ENCODE data around the gene CCDC180.

DNA sequence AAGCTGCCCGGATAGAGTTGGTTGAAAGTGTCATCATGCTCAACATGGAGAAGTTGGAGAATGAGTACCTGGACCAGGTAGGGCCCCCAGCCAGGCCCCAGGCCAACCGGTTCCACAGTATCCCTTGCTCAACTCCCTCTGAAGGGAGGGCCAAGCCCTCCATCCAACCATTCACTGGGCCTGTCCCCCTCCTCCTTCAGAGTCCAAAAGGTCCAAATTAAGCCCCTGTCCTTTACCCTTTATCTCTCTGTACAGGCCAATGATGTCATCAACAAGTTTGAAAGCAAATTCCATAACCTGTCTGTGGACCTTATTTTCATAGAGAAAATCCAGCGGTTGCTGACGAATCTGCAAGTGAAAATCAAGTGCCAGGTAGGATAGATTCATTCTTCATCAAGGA is 47.2 kb downstream of the CCDC180 start:
- TF ChIP-seq POLR2AphosphoS5 (IDR thresholded peaks at IDR 0.05; ENCODE audit: low read depth, low read length) (no peak), TAF1 (IDR thresholded peaks at IDR 0.05; ENCODE audit: borderline replicate concordance, insufficient read depth, low read length) (no peak), SIN3A (IDR thresholded peaks at IDR 0.05; ENCODE audit: borderline replicate concordance, insufficient read depth, low read length) (no peak), FOXP2 (optimal IDR thresholded peaks at IDR 0.05; ENCODE audit: borderline replicate concordance, extremely low read depth, extremely low read length, insufficient read depth) (no peak)
- TF ChIP-seq, protein P1, sequence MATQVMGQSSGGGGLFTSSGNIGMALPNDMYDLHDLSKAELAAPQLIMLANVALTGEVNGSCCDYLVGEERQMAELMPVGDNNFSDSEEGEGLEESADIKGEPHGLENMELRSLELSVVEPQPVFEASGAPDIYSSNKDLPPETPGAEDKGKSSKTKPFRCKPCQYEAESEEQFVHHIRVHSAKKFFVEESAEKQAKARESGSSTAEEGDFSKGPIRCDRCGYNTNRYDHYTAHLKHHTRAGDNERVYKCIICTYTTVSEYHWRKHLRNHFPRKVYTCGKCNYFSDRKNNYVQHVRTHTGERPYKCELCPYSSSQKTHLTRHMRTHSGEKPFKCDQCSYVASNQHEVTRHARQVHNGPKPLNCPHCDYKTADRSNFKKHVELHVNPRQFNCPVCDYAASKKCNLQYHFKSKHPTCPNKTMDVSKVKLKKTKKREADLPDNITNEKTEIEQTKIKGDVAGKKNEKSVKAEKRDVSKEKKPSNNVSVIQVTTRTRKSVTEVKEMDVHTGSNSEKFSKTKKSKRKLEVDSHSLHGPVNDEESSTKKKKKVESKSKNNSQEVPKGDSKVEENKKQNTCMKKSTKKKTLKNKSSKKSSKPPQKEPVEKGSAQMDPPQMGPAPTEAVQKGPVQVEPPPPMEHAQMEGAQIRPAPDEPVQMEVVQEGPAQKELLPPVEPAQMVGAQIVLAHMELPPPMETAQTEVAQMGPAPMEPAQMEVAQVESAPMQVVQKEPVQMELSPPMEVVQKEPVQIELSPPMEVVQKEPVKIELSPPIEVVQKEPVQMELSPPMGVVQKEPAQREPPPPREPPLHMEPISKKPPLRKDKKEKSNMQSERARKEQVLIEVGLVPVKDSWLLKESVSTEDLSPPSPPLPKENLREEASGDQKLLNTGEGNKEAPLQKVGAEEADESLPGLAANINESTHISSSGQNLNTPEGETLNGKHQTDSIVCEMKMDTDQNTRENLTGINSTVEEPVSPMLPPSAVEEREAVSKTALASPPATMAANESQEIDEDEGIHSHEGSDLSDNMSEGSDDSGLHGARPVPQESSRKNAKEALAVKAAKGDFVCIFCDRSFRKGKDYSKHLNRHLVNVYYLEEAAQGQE (IDR thresholded peaks at IDR 0.05; ENCODE audit: insufficient read depth in 1 of 2, low read depth in 2 of 2, low read length in 2 of 2), result no peak

All from PFSK-1 (cell line).